ACHN (cell line): ENCODE data around the gene TCP1.

Source experiments
- DNase-seq: peaks from one replicate; pipeline ENCODE4 v3.0.0-alpha.2; 2015
- in situ Hi-C: cut with HindIII; loops from 2 replicates; pipeline ENCODE4 v1.10.0; 2017; ENCODE audit warnings: low sequenced_read_pairs, low pct_ligation_motif_present, low pct_unique_long_range_greater_than_20kb

TCP1 gene

GRCh38 chr6:159790149-159790955 lies 950 bp upstream of the TCP1 start, which contains the start of gene MRPL18:
TSS of gene MRPL18 (plus strand) at chr6:159790467. CDS start at chr6:159790588, 121 bp downstream.
- in situ Hi-C loops, result no loop called here
- DNase-seq, result peak; percentile 94

GRCh38 chr6:159788753-159789376 lies 537 bp downstream of the TCP1 start:
- DNase-seq, result peak; percentile 42
- in situ Hi-C loops, result no loop called here

GRCh38 chr6:159788276-159788675 lies 1.1 kb downstream of the TCP1 start:
- no peak for DNase-seq
- in situ Hi-C loops, result no loop called here

- in situ Hi-C loops, result no loop called here
- DNase-seq, result no peak
Measured at GRCh38 chr6:159778542-159779103, 10.8 kb downstream of the TCP1 start.

GRCh38 chr6:159778131-159778530 lies 11.3 kb downstream of the TCP1 start:
- in situ Hi-C loops, result no loop called here

GRCh38 chr6:159777240-159777904 lies 12.0 kb downstream of the TCP1 start:
- in situ Hi-C loops, result no loop called here

More at GRCh38 chr6:159778131-159778530, 11.3 kb downstream of the TCP1 start:
- DNase-seq, result no peak

GRCh38 chr6:159772196-159772595 lies 17.2 kb downstream of the TCP1 start:
- in situ Hi-C loops, result no loop called here

More at GRCh38 chr6:159777240-159777904, 12.0 kb downstream of the TCP1 start:
- DNase-seq, result no peak

GRCh38 chr6:159769470-159769869 lies 19.9 kb downstream of the TCP1 start:
- in situ Hi-C loops, result no loop called here
- DNase-seq, result no peak

More at GRCh38 chr6:159772196-159772595, 17.2 kb downstream of the TCP1 start:
- no peak for DNase-seq

GRCh38 chr6:159766906-159767305 lies 22.5 kb downstream of the TCP1 start:
- DNase-seq, result no peak
- in situ Hi-C loops, result no loop called here

GRCh38 chr6:159762681-159763293 lies 26.6 kb downstream of the TCP1 start:
- in situ Hi-C loops, result no loop called here
- peak; percentile 10 for DNase-seq

- peak; percentile 95 for DNase-seq
- in situ Hi-C loops, result no loop called here
Measured at GRCh38 chr6:159761873-159762680, 27.3 kb downstream of the TCP1 start, which contains the start of gene ACAT2. TSS of gene ACAT2 (plus strand) at chr6:159762045. CDS start at chr6:159762088, 43 bp downstream.

- in situ Hi-C loops, result no loop called here
- peak; percentile 25 for DNase-seq
Measured at GRCh38 chr6:159761129-159761872, 28.1 kb downstream of the TCP1 start.

GRCh38 chr6:159760602-159761057 lies 28.8 kb downstream of the TCP1 start:
- DNase-seq, result peak; percentile 84
- in situ Hi-C loops, result no loop called here

GRCh38 chr6:159759645-159760044 lies 29.8 kb downstream of the TCP1 start:
- in situ Hi-C loops, result no loop called here
- no peak for DNase-seq

GRCh38 chr6:159758031-159759001 lies 31.1 kb downstream of the TCP1 start:
- in situ Hi-C loops, result no loop called here
- peak; percentile 63 for DNase-seq

- in situ Hi-C loops, result no loop called here
- no peak for DNase-seq
Measured at GRCh38 chr6:159756508-159756907, 32.9 kb downstream of the TCP1 start.
